Mucosa of descending colon (tissue), 3 donors: ENCODE results near the gene ZNF33B. TPM values are rescaled to one million over a fixed set of nuclear protein-coding genes. Genes with fewer than 3 reads are reported as not detected.
"Not testable (repeated sequence)": the region's sequence is repeated elsewhere in the genome, so short reads cannot be mapped to it uniquely, and the experiment has no call there.

ENCODE experiments used
- ATAC-seq: fragments of 200-7000 bp; cut with Tn5 transposase; one replicate; pipeline ENCODE4 v1.9.1; 2020; ENCODE audit warnings: mild to moderate bottlenecking, moderate library complexity
- DNase-seq, 3 donors: peaks; one replicate each; pipeline ENCODE4 v3.0.0-alpha.2; 2020
- H3K36me3 ChIP-seq: fragments of 200-600 bp; one replicate; pipeline ENCODE4 v1.8.0; 2021; ENCODE audit warnings: low read depth, mild to moderate bottlenecking
- H3K4me1 ChIP-seq: fragments of 200-600 bp; one replicate; pipeline ENCODE4 v1.8.0; 2021; ENCODE audit warnings: low read depth, mild to moderate bottlenecking
- H3K4me3 ChIP-seq: fragments of 200-600 bp; one replicate; pipeline ENCODE4 v1.8.0; 2021; ENCODE audit warnings: mild to moderate bottlenecking
- H3K9me3 ChIP-seq: fragments of 200-600 bp; one replicate; pipeline ENCODE4 v1.8.0; 2021; ENCODE audit warnings: mild to moderate bottlenecking
- intact Hi-C, 2 donors: fragments of 100-400 bp; cut with DNase I in 1 of 2; cut with micrococcal nuclease in 1 of 2; formaldehyde crosslinking; loops; one replicate each; pipeline versions ENCODE4 v1.11.0 to v1.11.1; 2022; cut with DNase I, micrococcal nuclease
- total RNA-seq, 3 donors: library from RNA; stranded (reverse); fragmentation: NEBNext Ultra II Directional in 2 of 3; extraction: Animal tissue kit (Norgen Biotek cat#: 25700) in 2 of 3; gene quantifications; one replicate each; pipeline versions ENCODE4 v1.2.1 to v1.2.4, GENCODE V29; 2021 to 2023
- TF ChIP-seq, protein P1 (sequence below): fragments of 200-600 bp; IDR thresholded peaks from one replicate; pipeline ENCODE4 v1.8.0; 2022; ENCODE audit warnings: antibody characterized with exemption, mild to moderate bottlenecking
- donor health status: DM: no; HTN: no; CAD: no; lungs with moderate emphysema.
- donor health status: DM: no; HTN: no; CAD: no.
- donor health status: DM: no; HTN: yes; CAD: no.

The ZNF33B gene
- total RNA-seq, 3 donors from 2014 or later: 22.2 to 36.7 (median 28.2) TPM

DNA sequence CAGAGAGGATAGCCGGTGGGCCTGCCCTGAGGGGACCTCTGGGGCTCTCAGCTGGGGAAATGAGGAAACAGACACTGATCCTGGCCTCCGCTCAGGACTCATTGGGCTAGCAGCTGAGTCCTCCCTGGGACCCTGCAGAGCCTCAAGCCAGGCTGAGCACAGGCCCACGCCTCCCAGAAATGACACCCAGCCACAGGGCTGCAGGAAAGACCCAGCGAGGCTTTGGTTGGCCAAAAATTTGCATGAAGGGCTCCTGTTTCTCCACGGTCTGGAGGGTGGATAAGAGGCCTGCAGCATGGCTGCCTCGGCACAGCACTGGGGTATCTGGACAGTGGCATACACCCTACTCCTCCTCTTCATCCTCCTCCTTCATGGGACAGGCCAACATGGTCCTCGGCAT is 60.4 kb downstream of the ZNF33B start:
- DNase-seq (no peak), ATAC-seq (no peak)
- TF ChIP-seq, protein P1, sequence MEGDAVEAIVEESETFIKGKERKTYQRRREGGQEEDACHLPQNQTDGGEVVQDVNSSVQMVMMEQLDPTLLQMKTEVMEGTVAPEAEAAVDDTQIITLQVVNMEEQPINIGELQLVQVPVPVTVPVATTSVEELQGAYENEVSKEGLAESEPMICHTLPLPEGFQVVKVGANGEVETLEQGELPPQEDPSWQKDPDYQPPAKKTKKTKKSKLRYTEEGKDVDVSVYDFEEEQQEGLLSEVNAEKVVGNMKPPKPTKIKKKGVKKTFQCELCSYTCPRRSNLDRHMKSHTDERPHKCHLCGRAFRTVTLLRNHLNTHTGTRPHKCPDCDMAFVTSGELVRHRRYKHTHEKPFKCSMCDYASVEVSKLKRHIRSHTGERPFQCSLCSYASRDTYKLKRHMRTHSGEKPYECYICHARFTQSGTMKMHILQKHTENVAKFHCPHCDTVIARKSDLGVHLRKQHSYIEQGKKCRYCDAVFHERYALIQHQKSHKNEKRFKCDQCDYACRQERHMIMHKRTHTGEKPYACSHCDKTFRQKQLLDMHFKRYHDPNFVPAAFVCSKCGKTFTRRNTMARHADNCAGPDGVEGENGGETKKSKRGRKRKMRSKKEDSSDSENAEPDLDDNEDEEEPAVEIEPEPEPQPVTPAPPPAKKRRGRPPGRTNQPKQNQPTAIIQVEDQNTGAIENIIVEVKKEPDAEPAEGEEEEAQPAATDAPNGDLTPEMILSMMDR: no peak
- H3K4me3 ChIP-seq: no peak overlapping the region
- no peaks in the 10 kb centered on the region for H3K9me3 ChIP-seq
- no peaks in the 10 kb centered on the region for H3K4me1 ChIP-seq
- no peaks in the 10 kb centered on the region for H3K36me3 ChIP-seq
- intact Hi-C loops: no loop called here

DNA sequence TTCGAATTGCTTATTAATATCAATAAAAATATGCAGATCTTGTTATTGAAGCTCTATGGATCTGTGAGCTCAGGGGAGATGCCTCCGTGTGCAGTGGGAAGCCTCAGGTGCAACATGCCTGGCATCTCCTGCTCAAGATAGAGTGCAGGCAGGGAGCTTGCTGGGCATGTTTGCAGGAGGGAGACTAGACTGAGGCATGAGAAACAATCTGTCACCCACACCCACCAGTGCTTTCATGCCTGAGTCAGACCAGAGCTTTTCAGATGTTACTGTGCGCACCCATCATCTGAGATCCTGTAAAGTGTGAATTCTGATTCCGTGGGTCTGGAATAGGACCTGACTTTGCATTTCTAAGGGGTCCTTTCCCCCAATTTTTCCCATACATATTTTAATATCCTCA is 62.0 kb downstream of the ZNF33B start:
- ATAC-seq (no peak), DNase-seq (no peak)
- no peaks in the 10 kb centered on the region for H3K4me1 ChIP-seq
- TF ChIP-seq, protein P1: no peak
- no peaks in the 10 kb centered on the region for H3K9me3 ChIP-seq
- intact Hi-C loops: no loop called here
- no peaks in the 10 kb centered on the region for H3K36me3 ChIP-seq
- H3K4me3 ChIP-seq: no peak overlapping the region

DNA sequence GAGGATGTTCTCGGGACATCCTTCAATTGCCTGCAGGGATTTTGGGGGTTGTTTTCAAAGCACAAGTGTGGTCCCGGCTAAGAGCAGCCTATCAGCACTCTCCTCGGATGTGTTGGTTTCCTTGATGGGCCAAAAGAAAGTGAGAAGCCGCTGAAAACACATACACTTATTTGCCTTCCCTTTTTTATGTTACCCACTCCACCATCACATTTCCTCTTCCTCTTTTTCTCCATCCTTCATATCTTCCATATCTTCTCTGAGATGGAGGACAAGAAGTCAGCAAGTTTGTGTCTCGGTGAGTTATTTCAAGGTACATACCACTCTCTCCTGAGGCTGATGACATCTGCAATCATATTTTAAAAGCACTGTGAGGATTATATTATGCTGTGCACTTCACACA is 64.0 kb downstream of the ZNF33B start:
- TF ChIP-seq, protein P1: no peak
- DNase-seq (no peak), ATAC-seq (no peak)
- intact Hi-C loops: no loop called here
- no peak overlapping the region for H3K4me3 ChIP-seq
- no peaks in the 10 kb centered on the region for H3K36me3 ChIP-seq
- H3K9me3 ChIP-seq: no peaks in the 10 kb centered on the region
- H3K4me1 ChIP-seq: no peaks in the 10 kb centered on the region

DNA sequence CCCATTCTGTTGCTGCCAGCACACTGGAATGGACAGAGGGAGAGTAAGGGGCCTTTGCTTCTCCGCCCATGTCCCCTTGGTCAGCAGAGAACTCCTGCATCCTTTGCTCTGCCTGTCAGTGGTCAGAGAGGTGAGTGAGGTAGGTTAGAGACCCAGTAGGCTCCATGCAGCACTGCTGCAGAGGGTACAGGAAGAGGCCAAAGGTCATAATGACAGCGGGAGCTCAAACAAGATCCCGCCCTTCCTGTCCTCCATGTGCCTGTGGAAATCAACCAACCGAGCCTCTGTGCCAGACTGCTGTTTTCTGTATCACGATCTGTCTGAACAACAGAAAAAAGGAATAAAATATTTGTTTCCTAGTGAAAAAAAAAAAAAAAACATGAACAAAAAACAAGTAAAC is 81.4 kb downstream of the ZNF33B start:
- TF ChIP-seq, protein P1: no peak
- no peaks in the 10 kb centered on the region for H3K9me3 ChIP-seq
- ATAC-seq (no peak), DNase-seq (no peak)
- H3K4me1 ChIP-seq: peaks cover 2% of the 10 kb centered on the region
- intact Hi-C loops: no loop called here
- no peaks in the 10 kb centered on the region for H3K36me3 ChIP-seq
- H3K4me3 ChIP-seq: no peak overlapping the region

DNA sequence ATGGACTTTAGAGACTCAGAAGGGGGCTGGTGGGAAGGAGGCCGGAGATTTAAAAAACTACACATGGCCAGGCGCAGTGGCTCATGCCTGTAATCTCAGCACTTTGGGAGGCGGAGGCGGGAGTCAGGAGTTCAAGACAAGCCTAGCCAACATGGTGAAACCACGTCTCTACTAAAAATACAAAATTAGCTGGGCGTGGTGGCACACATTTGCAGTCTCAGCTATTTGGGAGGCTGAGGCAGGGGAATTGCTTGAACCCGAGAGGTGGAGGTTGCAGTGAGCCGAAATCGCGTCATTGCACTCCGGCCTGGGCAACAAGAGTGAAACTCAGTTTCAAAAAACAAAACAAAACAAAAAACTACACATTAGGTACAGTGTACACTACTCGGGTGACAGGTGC is 84.8 kb downstream of the ZNF33B start:
- ATAC-seq, H3K4me1 ChIP-seq, H3K9me3 ChIP-seq, intact Hi-C loops, H3K36me3 ChIP-seq, DNase-seq, H3K4me3 ChIP-seq: not testable (repeated sequence)

DNA sequence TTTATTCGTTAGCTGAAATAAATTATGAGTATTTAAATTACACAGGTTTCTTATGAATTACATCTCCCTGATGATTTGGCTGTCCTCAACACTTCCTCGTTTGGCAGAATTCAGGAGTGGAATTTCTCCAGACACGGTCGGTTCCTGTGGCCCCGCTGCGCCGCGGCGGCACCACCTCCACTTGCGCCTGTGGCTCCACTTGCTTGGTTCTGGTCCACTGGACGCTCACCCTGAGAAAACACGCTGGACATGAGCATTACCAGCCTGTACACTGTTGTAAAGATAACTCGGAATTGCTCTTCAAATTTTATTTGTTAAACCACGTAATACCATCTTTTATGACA is 85.3 kb downstream of the ZNF33B start:
- Histone ChIP-seq H3K4me3 (peak overlapping the region; percentile 56), H3K9me3 (no peaks in the 10 kb centered on the region), H3K4me1 (peaks cover 6% of the 10 kb centered on the region), H3K36me3 (no peaks in the 10 kb centered on the region)
- peak in 1 of 3 donors; percentile 59 for DNase-seq
- TF ChIP-seq, protein P1: no peak
- peak; percentile 15 for ATAC-seq
- intact Hi-C loops: no loop called here
